HUES64 (cell line): Measurements from ENCODE around the gene PPM1B.

Experiments
- H3K27ac ChIP-seq: 2 replicates; pipeline ENCODE4 v1.7.0; 2013; ENCODE audit warnings: low read depth, low read length, inconsistent platforms
- H3K27me3 ChIP-seq: 2 replicates; pipeline ENCODE4 v1.6.1; 2013; ENCODE audit warnings: mild to moderate bottlenecking, low read length; ENCODE audit not compliant: insufficient read depth
- H3K36me3 ChIP-seq: 2 replicates; pipeline ENCODE4 v1.6.1; 2013; ENCODE audit warnings: mild to moderate bottlenecking, low read length; ENCODE audit not compliant: insufficient read depth
- H3K4me1 ChIP-seq: 2 replicates; pipeline ENCODE4 v1.6.1; 2013; ENCODE audit warnings: mild to moderate bottlenecking, low read length, moderate library complexity; ENCODE audit not compliant: insufficient read depth
- H3K4me3 ChIP-seq: 2 replicates; pipeline ENCODE4 v1.5.1; 2013; ENCODE audit warnings: mild to moderate bottlenecking, low read length, moderate library complexity
- H3K9ac ChIP-seq: 2 replicates; pipeline ENCODE4 v1.6.1; 2013; ENCODE audit warnings: mild to moderate bottlenecking, low read depth, low read length
- H3K9me3 ChIP-seq: 2 replicates; pipeline ENCODE4 v1.6.1; 2013; ENCODE audit warnings: low read depth, low read length; ENCODE audit not compliant: insufficient read depth
- WGBS: fragments of 150-250, 120-280 bp; methylation state at CpG from one replicate; pipeline ENCODE4 v1.1.7; 2013; ENCODE audit warnings: missing lambda C conversion rate; 5-methylcytosine and 5-hydroxymethylcytosine counted together

PPM1B gene

GRCh38 chr2:44280869-44281268, 112.2 kb downstream of the PPM1B start:
- Histone ChIP-seq H3K9ac (no peak overlapping the region), H3K36me3 (no peaks in the 10 kb centered on the region), H3K4me3 (no peak overlapping the region), H3K27me3 (no peaks in the 10 kb centered on the region), H3K27ac (no peak overlapping the region), H3K4me1 (no peaks in the 10 kb centered on the region), H3K9me3 (no peaks in the 10 kb centered on the region)
- 95% methylated on average over 1 of the region's 1 CpG for WGBS
